Keratinocyte (primary cell): ENCODE measurements around the gene DDX42. TPM values are rescaled to one million over a fixed set of nuclear protein-coding genes. Genes with fewer than 3 reads are reported as not detected.

Experiments
- DNase-seq: peaks from one replicate; pipeline ENCODE4 v3.0.0-alpha.2; 2011; ENCODE audit warnings: low read depth, missing footprints, low spot score
- FAIRE-seq: peaks from 2 replicates; lab custom pipeline; 2011; peaks lifted over from hg19 to GRCh38; lab: Jason Lieb, UNC
- H2AFZ ChIP-seq: 2 replicates; pipeline ENCODE4 v1.6.0; 2012; ENCODE audit warnings: low read length, control low read depth, inconsistent platforms; ENCODE audit not compliant: control insufficient read depth
- H3K27ac ChIP-seq: 2 replicates; pipeline ENCODE4 v1.5.1; 2011; ENCODE audit warnings: low read length; ENCODE audit not compliant: control insufficient read depth, insufficient read depth
- H3K27me3 ChIP-seq: 3 replicates; pipeline ENCODE4 v1.6.0; 2011; ENCODE audit warnings: low read length; ENCODE audit not compliant: control insufficient read depth, insufficient read depth; ENCODE audit errors: extremely low read depth
- H3K36me3 ChIP-seq, 2 experiments: 2 replicates in 1 of 2; 3 replicates in 1 of 2; pipeline ENCODE4 v1.5.1; 2011; ENCODE audit warnings: low read length in 2 of 2, mild to moderate bottlenecking in 1 of 2; ENCODE audit not compliant: control insufficient read depth in 2 of 2, insufficient read depth in 2 of 2; ENCODE audit errors: extremely low read depth in 1 of 2
- H3K4me1 ChIP-seq: 3 replicates; pipeline ENCODE4 v1.5.1; 2011; ENCODE audit warnings: low read length; ENCODE audit not compliant: control insufficient read depth, insufficient read depth; ENCODE audit errors: extremely low read depth
- H3K4me2 ChIP-seq: 3 replicates; pipeline ENCODE4 v1.6.0; 2011; ENCODE audit warnings: low read depth, low read length; ENCODE audit not compliant: control insufficient read depth, insufficient read depth; ENCODE audit errors: extremely low read depth
- H3K4me3 ChIP-seq, 3 experiments: fragments of 200-600 bp in 1 of 3; sonication (generic) in 1 of 3; 2 replicates in 2 of 3; 3 replicates in 1 of 3; pipeline ENCODE4 v1.5.1; 2011 to 2016; ENCODE audit warnings: low read length in 3 of 3, mild to moderate bottlenecking in 3 of 3, control low read depth in 2 of 3, inconsistent platforms in 1 of 3, low read depth in 1 of 3, mixed read lengths in 1 of 3, mixed run types in 1 of 3, moderate library complexity in 1 of 3; ENCODE audit not compliant: control insufficient read depth in 2 of 3, insufficient read depth in 2 of 3; ENCODE audit errors: extremely low read depth in 1 of 3
- H3K79me2 ChIP-seq: 2 replicates; pipeline ENCODE4 v1.6.0; 2012; ENCODE audit warnings: low read length; ENCODE audit not compliant: control insufficient read depth, insufficient read depth
- H3K9ac ChIP-seq: 3 replicates; pipeline ENCODE4 v1.6.0; 2011; ENCODE audit warnings: low read length; ENCODE audit not compliant: control insufficient read depth, insufficient read depth; ENCODE audit errors: extremely low read depth
- H3K9me1 ChIP-seq: 3 replicates; pipeline ENCODE4 v1.6.0; 2011; ENCODE audit warnings: low read length; ENCODE audit not compliant: control insufficient read depth, insufficient read depth; ENCODE audit errors: extremely low read depth
- H3K9me3 ChIP-seq: 2 replicates; pipeline ENCODE4 v1.5.1; 2012; ENCODE audit warnings: low read depth, low read length; ENCODE audit not compliant: control insufficient read depth
- H4K20me1 ChIP-seq: 3 replicates; pipeline ENCODE4 v1.6.0; 2011; ENCODE audit warnings: low read length; ENCODE audit not compliant: control insufficient read depth, insufficient read depth; ENCODE audit errors: extremely low read depth
- CTCF ChIP-seq, 3 experiments: IDR thresholded peaks in 1 of 3; conservative IDR thresholded peaks in 1 of 3; optimal IDR thresholded peaks in 1 of 3; 2 replicates in 2 of 3; 3 replicates in 1 of 3; pipeline versions ENCODE3 to v1.5.1; 2011; ENCODE audit warnings: low read length in 3 of 3, mild to moderate bottlenecking in 3 of 3, moderate library complexity in 2 of 3, control low read depth in 1 of 3, inconsistent platforms in 1 of 3; ENCODE audit not compliant: insufficient read depth in 2 of 3; ENCODE audit errors: extremely low read depth in 1 of 3
- EZH2 ChIP-seq: IDR thresholded peaks from one replicate; pipeline ENCODE4 v1.6.1; 2012; ENCODE audit warnings: inconsistent platforms, mild to moderate bottlenecking, low read length, moderate library complexity
- dilution Hi-C: fragments of 300-500 bp; cut with MboI; formaldehyde crosslinking; loops from one replicate; pipeline ENCODE4 v1.7.0; 2020; ENCODE audit warnings: low sequenced_read_pairs; ENCODE audit not compliant: extremely low pct_ligation_motif_present
- polyA plus RNA-seq, 5 experiments: library from polyadenylated mRNA; depleted of rRNA in 3 of 5; stranded (reverse) in 3 of 5; stranded (forward) in 1 of 5; unstranded in 1 of 5; fragments of >200 nt; gene quantifications; 1 replicate in 1 of 5; 2 replicates in 3 of 5; 3 replicates in 1 of 5; pipeline versions ENCODE4 v1.2.1 to v1.2.3, GENCODE V29; 2011 to 2012; ENCODE audit warnings: missing spikeins in 2 of 5, low read depth in 1 of 5, low replicate concordance in 1 of 5

Gene DDX42
- polyA plus RNA-seq, 1 donor (not counting 4 experiments of a cell fraction or from before 2014, with no cell fraction given), result 116 TPM

DNA sequence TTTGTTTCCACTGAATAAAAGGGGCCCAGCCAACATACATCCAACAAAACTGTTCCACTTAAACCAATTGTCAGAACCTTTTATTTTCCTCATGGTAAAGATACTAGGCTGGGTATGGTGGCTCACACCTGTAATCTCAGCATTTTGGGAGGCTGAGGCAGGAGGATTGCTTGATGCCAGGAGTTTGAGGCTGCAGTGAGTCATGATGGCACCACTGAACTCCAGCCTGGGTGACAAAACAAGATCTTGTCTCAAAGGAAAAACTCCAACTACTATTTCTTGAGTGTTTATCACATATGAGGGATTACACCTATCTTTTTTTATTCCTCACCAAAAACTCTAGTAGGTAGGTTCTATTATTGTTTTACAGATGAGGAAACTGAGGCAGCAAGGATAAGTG is 48.6 kb downstream of the DDX42 start:
- Histone ChIP-seq H3K79me2 (peaks cover 40% of the 10 kb centered on the region), H2AFZ (no peak overlapping the region), H3K27me3 (no peaks in the 10 kb centered on the region), H4K20me1 (peaks cover 9% of the 10 kb centered on the region), H3K4me3 (no peak overlapping the region), H3K4me1 (peaks cover 9% of the 10 kb centered on the region), H3K9ac (no peak overlapping the region), H3K27ac (no peak overlapping the region), H3K9me3 (no peaks in the 10 kb centered on the region), H3K9me1 (no peaks in the 10 kb centered on the region), H3K36me3 (peaks cover 54 to 65% of the 10 kb centered on the region in 2 experiments), H3K4me2 (no peak overlapping the region)
- TF ChIP-seq EZH2 (no peak), CTCF (optimal IDR thresholded peaks at IDR 0.05 in 1 of 3, IDR thresholded peaks at IDR 0.05 in 1 of 3, conservative IDR thresholded peaks at IDR 0.05 in 1 of 3; ENCODE audit: extremely low read depth in 1 of 3, insufficient read depth in 2 of 3, low read length in 3 of 3) (no peak)
- FAIRE-seq, result no peak
- no peak for DNase-seq
- dilution Hi-C loops, result no loop called here

DNA sequence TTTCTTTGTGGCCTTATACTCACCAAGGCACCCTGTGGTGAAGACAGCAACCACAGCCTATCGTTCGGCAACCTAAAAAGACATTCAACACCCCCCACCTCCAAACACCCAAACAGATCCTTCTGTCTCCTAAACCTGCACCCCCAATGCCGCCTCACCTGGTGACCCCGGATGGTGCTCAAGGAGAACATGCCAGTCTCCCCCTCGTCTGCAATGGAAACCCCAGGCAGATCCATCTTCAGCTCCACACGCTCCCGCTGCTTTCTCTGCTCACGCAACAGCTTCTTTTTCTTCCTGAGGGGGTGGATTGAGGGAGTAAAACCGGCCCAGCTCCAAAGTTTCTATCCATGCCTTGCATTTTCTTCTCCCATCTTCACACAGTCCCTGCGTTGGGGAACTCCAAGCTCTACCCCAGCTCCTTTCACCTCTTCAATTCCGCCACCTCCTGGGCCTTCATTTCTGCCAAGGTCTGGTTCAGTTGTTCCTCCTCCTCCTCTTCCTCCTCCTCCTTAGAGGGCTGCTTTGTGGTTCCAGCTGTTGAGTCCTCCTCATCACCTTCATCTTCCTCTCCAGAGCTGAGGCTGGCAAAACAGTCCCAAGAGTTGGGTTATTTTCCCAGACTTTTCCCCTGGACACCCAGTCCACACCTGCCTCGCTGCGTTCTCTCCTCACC is 49.8 kb downstream of the DDX42 start:
- no peak overlapping the region for H3K4me3 ChIP-seq
- dilution Hi-C loops, result no loop called here
- no peaks in the 10 kb centered on the region for H3K9me3 ChIP-seq
- H3K27ac ChIP-seq, result no peak overlapping the region
- no peak overlapping the region for H2AFZ ChIP-seq
- no peak overlapping the region for H3K4me2 ChIP-seq
- H3K27me3 ChIP-seq, result no peaks in the 10 kb centered on the region
- H3K79me2 ChIP-seq, result peaks cover 52% of the 10 kb centered on the region
- no peaks in the 10 kb centered on the region for H3K9me1 ChIP-seq
- peaks cover 44 to 54% of the 10 kb centered on the region in 2 experiments for H3K36me3 ChIP-seq
- FAIRE-seq, result no peak
- no peak for DNase-seq
- H3K4me1 ChIP-seq, result peaks cover 15% of the 10 kb centered on the region
- TF ChIP-seq EZH2, result no peak
- TF ChIP-seq CTCF (optimal IDR thresholded peaks at IDR 0.05 in 1 of 3, IDR thresholded peaks at IDR 0.05 in 1 of 3, conservative IDR thresholded peaks at IDR 0.05 in 1 of 3; ENCODE audit: extremely low read depth in 1 of 3, insufficient read depth in 2 of 3, low read length in 3 of 3), result no peak
- H4K20me1 ChIP-seq, result peaks cover 9% of the 10 kb centered on the region
- no peak overlapping the region for H3K9ac ChIP-seq
